ENCODE measurements around the gene PTPRM.

DNA sequence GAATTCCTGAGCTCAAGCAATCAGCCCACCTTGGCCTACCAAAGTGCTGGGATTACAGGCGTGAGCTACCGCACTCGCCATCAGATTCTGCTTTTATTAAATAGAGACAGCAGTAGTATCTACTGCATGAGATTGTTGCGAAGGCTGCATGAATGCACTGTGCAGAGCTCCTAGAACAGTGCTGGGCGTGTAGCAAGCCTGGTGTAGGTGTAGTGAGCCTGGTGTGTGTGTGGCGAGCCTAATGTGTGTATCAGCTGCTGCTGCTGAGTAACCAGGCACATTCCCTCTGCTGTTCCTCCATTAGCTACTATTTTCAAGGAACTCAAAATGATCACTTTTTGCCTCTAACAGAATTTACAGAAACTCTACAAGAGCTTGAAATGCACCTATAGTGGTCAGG is 57.6 kb downstream of the PTPRM start:
- TF ChIP-seq ZNF274 (IDR thresholded peaks at IDR 0.05; ENCODE audit: low read depth, low read length) = no peak
- TF ChIP-seq YY1 (IDR thresholded peaks at IDR 0.05; ENCODE audit: insufficient read depth, insufficient read length) = no peak
- TF ChIP-seq SUZ12 (IDR thresholded peaks at IDR 0.05; ENCODE audit: extremely low read depth, insufficient read depth, insufficient read length) = no peak
